HepG2 (cell line): Measurements from ENCODE around the gene ATP11A. TPM values are rescaled to one million over a fixed set of nuclear protein-coding genes. Genes with fewer than 3 reads are reported as not detected.

ENCODE experiments used
- ARHGAP35 ChIP-seq: sonication (generic); formaldehyde crosslinking; IDR thresholded peaks from 2 replicates; pipeline ENCODE4 v1.9.0; 2022; ENCODE audit warnings: mild to moderate bottlenecking, inconsistent platforms, moderate library complexity, missing genetic modification reagents, borderline replicate concordance
- ATRX ChIP-seq: sonication (generic); formaldehyde crosslinking; IDR thresholded peaks from 2 replicates; pipeline ENCODE4 v1.4.0; 2020; ENCODE audit warnings: missing genetic modification reagents, borderline replicate concordance
- BHLHE40 ChIP-seq: IDR thresholded peaks from 2 replicates; pipeline ENCODE4 v1.6.1; 2011; ENCODE audit warnings: low read length, improper control_type of control experiment
- CHD4 ChIP-seq: fragments of 200-600 bp; sonication (generic); IDR thresholded peaks from 2 replicates; pipeline ENCODE4 v1.7.0; 2017; ENCODE audit warnings: mild to moderate bottlenecking, low read length, borderline replicate concordance
- FIP1L1 ChIP-seq: fragments of 200-400 bp; formaldehyde crosslinking; IDR thresholded peaks from 2 replicates; pipeline ENCODE4 v1.6.1; 2018; ENCODE audit warnings: low read depth, mild to moderate bottlenecking, low read length, moderate library complexity, borderline replicate concordance; ENCODE audit not compliant: insufficient read depth
- GPBP1L1 ChIP-seq: sonication (generic); formaldehyde crosslinking; IDR thresholded peaks from 2 replicates; pipeline ENCODE4 v1.5.0; 2020; ENCODE audit warnings: mild to moderate bottlenecking, missing genetic modification reagents
- KAT7 ChIP-seq: IDR thresholded peaks from 2 replicates; pipeline ENCODE4 v1.6.1; 2018; ENCODE audit warnings: borderline replicate concordance, missing compliant biosample characterization
- LCORL ChIP-seq, 2 experiments: fragments of 450-650 bp in 1 of 2; sonication (generic) in 1 of 2; formaldehyde crosslinking in 1 of 2; IDR thresholded peaks; 2 replicates each; pipeline versions ENCODE4 v1.5.0 to v1.6.1; 2017 to 2020; ENCODE audit warnings: antibody characterized with exemption in 1 of 2, missing genetic modification reagents in 1 of 2
- NRL ChIP-seq: sonication (generic); formaldehyde crosslinking; IDR thresholded peaks from 2 replicates; pipeline ENCODE4 v1.5.0; 2020; ENCODE audit warnings: missing genetic modification reagents, mild to moderate bottlenecking, moderate library complexity, borderline replicate concordance
- RELA ChIP-seq: sonication (generic); formaldehyde crosslinking; IDR thresholded peaks from 2 replicates; pipeline ENCODE4 v1.4.0; 2020; ENCODE audit warnings: missing genetic modification reagents
- SATB2 ChIP-seq: sonication (generic); formaldehyde crosslinking; IDR thresholded peaks from 2 replicates; pipeline ENCODE4 v1.5.0; 2020; ENCODE audit warnings: missing genetic modification reagents
- THAP8 ChIP-seq: sonication (generic); formaldehyde crosslinking; IDR thresholded peaks from 2 replicates; pipeline ENCODE4 v1.5.1; 2020; ENCODE audit warnings: missing genetic modification reagents, mild to moderate bottlenecking, borderline replicate concordance
- ZBTB25 ChIP-seq: IDR thresholded peaks from 2 replicates; pipeline ENCODE4 v1.6.1; 2018; ENCODE audit warnings: missing genetic modification reagents
- ZFP36L1 ChIP-seq: sonication (generic); formaldehyde crosslinking; IDR thresholded peaks from 2 replicates; pipeline ENCODE4 v1.8.0; 2022; ENCODE audit warnings: mild to moderate bottlenecking, missing genetic modification reagents, moderate library complexity
- ZHX1 ChIP-seq: sonication (generic); formaldehyde crosslinking; IDR thresholded peaks from 2 replicates; pipeline ENCODE4 v1.8.1; 2022; ENCODE audit warnings: low read depth, mild to moderate bottlenecking, missing genetic modification reagents
- ZNF614 ChIP-seq: IDR thresholded peaks from 2 replicates; pipeline ENCODE4 v1.6.1; 2018; ENCODE audit warnings: missing biosample characterization, missing genetic modification reagents, inconsistent platforms, borderline replicate concordance
- ZNF639 ChIP-seq: conservative IDR thresholded peaks from 2 replicates; pipeline ENCODE4 v1.6.1; 2018; ENCODE audit warnings: missing genetic modification reagents
- ZNF768 ChIP-seq: sonication (generic); formaldehyde crosslinking; IDR thresholded peaks from 2 replicates; pipeline ENCODE4 v1.4.0; 2020; ENCODE audit warnings: missing genetic modification reagents
- ZNF777 ChIP-seq: sonication (generic); formaldehyde crosslinking; IDR thresholded peaks from 2 replicates; pipeline ENCODE4 v1.4.0; 2020; ENCODE audit warnings: missing genetic modification reagents
- ZNF792 ChIP-seq: IDR thresholded peaks from 2 replicates; pipeline ENCODE4 v1.6.1; 2016
- ZNF839 ChIP-seq: sonication (generic); formaldehyde crosslinking; IDR thresholded peaks from 2 replicates; pipeline ENCODE4 v1.4.0; 2020; ENCODE audit warnings: missing genetic modification reagents, mild to moderate bottlenecking, borderline replicate concordance
- polyA plus RNA-seq, 8 experiments: library from polyadenylated mRNA; depleted of rRNA in 3 of 8; stranded (reverse) in 7 of 8; unstranded in 1 of 8; fragments of >200 nt; fragmentation: Illumina TruSeq in 4 of 8; extraction: Trizol in 4 of 8; gene quantifications; 2 replicates each; pipeline versions ENCODE4 v1.2.1 to v1.2.3, GENCODE V29; 2011 to 2016; ENCODE audit warnings: low read depth in 4 of 8, missing spikeins in 1 of 8, mixed read lengths in 1 of 8; ENCODE audit not compliant: insufficient read depth in 1 of 8
- total RNA-seq, 5 experiments: library from RNA; depleted of rRNA; stranded (reverse); fragments of >200 nt; fragmentation: Illumina TruSeq; extraction: Trizol; gene quantifications; 2 replicates each; pipeline ENCODE4 v1.2.3, GENCODE V29; 2016; ENCODE audit warnings: low read depth in 1 of 5

ATP11A gene
- total and polyA plus RNA-seq, 2 of the 13 experiments (the other 11 are each of a cell fraction or from before 2014, with no cell fraction given) = 18.4 to 20.1 TPM

- TF ChIP-seq CHD4 (no peak), ZNF839 (CRISPR knock-in tag) (0 out of 2 replicates have a peak, but pooled peaks have one; percentile 9), RELA (CRISPR knock-in tag) (no peak), ZHX1 (CRISPR knock-in tag) (no peak), GPBP1L1 (CRISPR knock-in tag) (no peak), FIP1L1 (no peak), ZNF614 (CRISPR knock-in tag) (no peak), NRL (CRISPR knock-in tag) (peak; percentile 60; the same call in 1 of the 2 replicates), LCORL (IDR thresholded peaks at IDR 0.05) (no peak), LCORL (CRISPR knock-in tag; IDR thresholded peaks at IDR 0.05) (no peak), THAP8 (CRISPR knock-in tag) (no peak), ATRX (CRISPR knock-in tag) (no peak), ZBTB25 (CRISPR knock-in tag) (peak; percentile 71; the same call in 1 of the 2 replicates), ZNF777 (peak; percentile 40; the same call in 1 of the 2 replicates), ZFP36L1 (CRISPR knock-in tag) (no peak), KAT7 (CRISPR knock-in tag) (0 out of 2 replicates have a peak, but pooled peaks have one; percentile 24), BHLHE40 (no peak), SATB2 (CRISPR knock-in tag) (no peak), ARHGAP35 (0 out of 2 replicates have a peak, but pooled peaks have one; percentile 39), ZNF792 (CRISPR knock-in tag) (0 out of 2 replicates have a peak, but pooled peaks have one; percentile 27), ZNF639 (CRISPR knock-in tag) (peak; percentile 94), ZNF768 (CRISPR knock-in tag) (0 out of 2 replicates have a peak, but pooled peaks have one; percentile 18)
Observed at GRCh38 chr13:112689303-112690245, at the start of gene ATP11A (continued).
